ENCODE data around the gene HSD17B2. TPM values are rescaled to one million over a fixed set of nuclear protein-coding genes. Genes with fewer than 3 reads are reported as not detected.
"Not testable (repeated sequence)": the region's sequence is repeated elsewhere in the genome, so short reads cannot be mapped to it uniquely, and the experiment has no call there.

HSD17B2 gene
- total RNA-seq, 2 experiments from 2014 or later: not detected

DNA sequence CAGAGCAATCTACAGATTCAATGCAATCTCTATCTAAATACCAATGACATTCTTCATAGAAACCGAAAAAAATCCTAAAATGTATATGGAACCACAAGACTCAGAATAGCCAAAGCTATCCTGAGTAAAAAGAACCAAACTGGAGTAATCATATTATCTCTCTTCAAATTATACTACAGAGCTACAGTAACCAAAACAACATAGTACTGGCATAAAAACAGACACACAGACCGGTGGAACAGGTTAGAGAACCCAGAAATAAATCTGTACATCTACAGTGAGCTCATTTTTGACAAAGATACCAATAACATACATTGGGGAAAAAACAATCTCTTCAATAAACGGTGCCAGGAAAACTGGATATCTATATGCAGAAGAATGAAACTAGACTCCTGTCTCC, 89.6 kb downstream of the HSD17B2 start:
- intact Hi-C loops (cut with micrococcal nuclease): no loop called here
- Mint-ChIP-seq H3K4me3 (no peak overlapping the region), H3K27me3 (ENCODE audit: low read depth) (peaks cover 4% of the 10 kb centered on the region), H3K36me3 (ENCODE audit: low read depth) (peaks cover 1% of the 10 kb centered on the region), H3K9me3 (no peaks in the 10 kb centered on the region), H3K4me1 (ENCODE audit: low read depth) (no peaks in the 10 kb centered on the region), H3K27ac (no peak overlapping the region)
- CTCF ChIA-PET: no interaction called here
- DNase-seq: no peak

GRCh38 chr16:82129881-82130280, 94.8 kb downstream of the HSD17B2 start:
- Mint-ChIP-seq H3K27me3 (ENCODE audit: low read depth) (no peaks in the 10 kb centered on the region), H3K4me1 (ENCODE audit: low read depth) (peaks cover 19% of the 10 kb centered on the region), H3K36me3 (ENCODE audit: low read depth) (peaks cover 1% of the 10 kb centered on the region), H3K27ac (no peak overlapping the region), H3K9me3 (no peaks in the 10 kb centered on the region), H3K4me3 (no peak overlapping the region)
- no peak for DNase-seq
- intact Hi-C loops (cut with micrococcal nuclease): no loop called here
- CTCF ChIA-PET: no interaction called here

GRCh38 chr16:82133798-82134197, 98.7 kb downstream of the HSD17B2 start:
- H3K4me1 Mint-ChIP-seq (ENCODE audit: low read depth): peaks cover 21% of the 10 kb centered on the region
- CTCF ChIA-PET: interaction anchor here (1.3 kb wide), 2 partner anchors 36 to 56 kb away, joined by 4 to 5 read pairs; partner anchors contain the start of gene MPHOSPH6
- intact Hi-C loops (cut with micrococcal nuclease): no loop called here
- no peaks in the 10 kb centered on the region for H3K9me3 Mint-ChIP-seq
- peak; percentile 23 for DNase-seq
- H3K4me3 Mint-ChIP-seq: no peak overlapping the region
- no peak overlapping the region for H3K27ac Mint-ChIP-seq
- peaks cover 12% of the 10 kb centered on the region for H3K36me3 Mint-ChIP-seq (ENCODE audit: low read depth)
- no peaks in the 10 kb centered on the region for H3K27me3 Mint-ChIP-seq (ENCODE audit: low read depth)

DNA sequence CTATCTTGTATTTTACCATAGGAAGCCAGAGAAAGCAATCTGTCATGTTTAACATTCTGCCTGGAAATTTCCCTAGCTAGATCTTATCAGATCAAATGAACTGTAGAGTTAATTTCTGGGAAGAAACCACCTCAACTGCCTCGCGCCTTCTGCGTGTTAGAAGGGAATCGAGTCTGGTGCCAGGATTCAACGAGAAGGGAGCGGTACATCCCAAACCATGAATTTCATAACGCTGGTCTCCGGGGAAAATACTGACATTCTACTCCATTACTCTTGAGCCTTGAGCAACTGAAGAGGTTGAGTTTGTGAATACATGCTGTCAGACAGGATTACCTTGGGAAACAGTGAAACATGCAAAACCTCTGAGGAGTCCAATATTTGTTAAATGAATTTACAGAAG, 99.8 kb downstream of the HSD17B2 start:
- Mint-ChIP-seq H3K27ac (no peak overlapping the region), H3K36me3 (ENCODE audit: low read depth) (peaks cover 15% of the 10 kb centered on the region), H3K4me1 (ENCODE audit: low read depth) (peaks cover 21% of the 10 kb centered on the region), H3K27me3 (ENCODE audit: low read depth) (no peaks in the 10 kb centered on the region), H3K9me3 (no peaks in the 10 kb centered on the region), H3K4me3 (no peak overlapping the region)
- DNase-seq: no peak
- CTCF ChIA-PET: no interaction called here
- intact Hi-C loops (cut with micrococcal nuclease): no loop called here

DNA sequence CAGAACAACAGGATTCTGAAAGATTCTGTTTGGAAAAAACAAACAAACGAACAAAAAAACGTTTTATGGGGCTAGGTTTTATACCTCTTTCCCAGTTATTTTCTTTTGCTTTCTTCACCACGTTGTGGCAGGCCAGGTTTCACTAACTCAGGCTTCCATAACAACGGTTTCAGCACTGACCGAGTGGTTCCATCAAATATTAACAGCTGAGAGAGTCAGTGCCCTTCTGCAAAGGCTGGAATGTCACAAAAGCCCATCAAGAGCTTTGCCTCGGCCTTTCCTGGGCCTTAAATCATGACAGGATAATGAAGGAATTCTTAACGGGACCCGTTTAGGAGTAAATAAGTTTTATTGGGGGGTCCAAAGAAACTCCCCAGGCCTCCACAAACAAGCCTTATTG, 100.8 kb downstream of the HSD17B2 start:
- H3K4me3 Mint-ChIP-seq: no peak overlapping the region
- no peaks in the 10 kb centered on the region for H3K9me3 Mint-ChIP-seq
- H3K27me3 Mint-ChIP-seq (ENCODE audit: low read depth): no peaks in the 10 kb centered on the region
- DNase-seq: no peak
- peaks cover 17% of the 10 kb centered on the region for H3K36me3 Mint-ChIP-seq (ENCODE audit: low read depth)
- peaks cover 21% of the 10 kb centered on the region for H3K4me1 Mint-ChIP-seq (ENCODE audit: low read depth)
- CTCF ChIA-PET: no interaction called here
- H3K27ac Mint-ChIP-seq: no peak overlapping the region
- intact Hi-C loops (cut with micrococcal nuclease): no loop called here

DNA sequence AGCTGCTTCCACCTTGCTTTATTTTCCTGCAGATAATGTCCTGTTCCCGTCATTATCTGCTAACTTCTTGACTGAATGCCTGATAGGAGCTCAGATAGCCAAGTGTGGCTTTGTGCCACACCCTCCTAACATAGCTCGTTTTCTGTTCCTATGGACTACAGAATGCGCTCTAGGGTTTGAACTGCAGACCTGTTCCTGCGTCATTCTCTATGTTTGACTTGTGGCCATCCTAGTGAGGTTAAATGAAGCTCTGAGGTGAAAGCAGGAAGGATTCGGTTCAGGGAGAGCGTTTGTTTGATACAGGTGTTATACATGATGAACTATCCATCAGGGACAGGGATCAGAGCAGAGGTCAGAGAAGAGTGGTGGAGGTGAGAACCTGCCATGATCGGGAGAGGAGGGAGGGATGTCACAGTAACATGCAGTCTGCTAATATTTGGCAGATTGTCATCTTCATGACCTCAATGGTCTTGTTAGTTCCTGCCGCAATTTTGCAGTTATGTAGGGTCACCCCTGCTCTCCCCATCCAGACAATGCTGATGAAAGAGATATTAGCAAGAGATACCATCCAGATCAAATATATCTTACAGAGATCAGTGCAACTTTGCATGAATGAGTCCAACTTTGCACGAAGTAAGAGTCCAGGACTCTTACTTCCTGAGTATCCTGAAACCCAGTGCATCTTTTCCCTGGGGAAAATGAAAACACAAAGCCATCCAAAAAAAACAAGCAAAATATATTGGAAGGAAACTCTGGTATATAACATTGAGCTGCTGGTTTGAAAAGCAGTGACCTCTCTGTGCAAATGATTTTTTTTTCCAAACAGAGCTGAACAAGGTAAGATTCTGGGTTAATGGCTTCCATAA, 102.1 kb downstream of the HSD17B2 start:
- Mint-ChIP-seq H3K27ac (no peak overlapping the region), H3K4me1 (ENCODE audit: low read depth) (peaks cover 21% of the 10 kb centered on the region), H3K27me3 (ENCODE audit: low read depth) (no peaks in the 10 kb centered on the region), H3K36me3 (ENCODE audit: low read depth) (peaks cover 21% of the 10 kb centered on the region), H3K9me3 (no peaks in the 10 kb centered on the region), H3K4me3 (no peak overlapping the region)
- CTCF ChIA-PET: no interaction called here
- intact Hi-C loops (cut with micrococcal nuclease): no loop called here
- DNase-seq: no peak

DNA sequence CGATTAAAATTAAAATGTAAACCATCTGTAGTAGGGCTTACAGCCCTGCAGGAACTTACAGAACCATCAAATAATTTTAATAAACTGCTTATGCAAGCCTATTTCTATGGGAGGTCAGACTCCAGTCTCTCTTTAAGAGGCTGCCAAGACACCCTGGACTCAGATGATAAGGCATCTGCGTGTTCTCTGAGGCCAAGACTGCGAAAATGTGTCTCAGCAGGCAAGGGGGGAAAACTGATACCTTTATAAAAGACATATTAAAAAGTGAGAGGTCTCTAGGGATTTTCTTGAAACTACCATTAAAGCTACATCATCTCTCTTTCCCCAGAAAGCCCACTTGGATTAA, 102.7 kb downstream of the HSD17B2 start:
- intact Hi-C loops (cut with micrococcal nuclease): no loop called here
- H3K36me3 Mint-ChIP-seq (ENCODE audit: low read depth): peaks cover 21% of the 10 kb centered on the region
- no peaks in the 10 kb centered on the region for H3K9me3 Mint-ChIP-seq
- CTCF ChIA-PET: no interaction called here
- H3K4me3 Mint-ChIP-seq: no peak overlapping the region
- no peak for DNase-seq
- peaks cover 21% of the 10 kb centered on the region for H3K4me1 Mint-ChIP-seq (ENCODE audit: low read depth)
- H3K27ac Mint-ChIP-seq: no peak overlapping the region
- no peaks in the 10 kb centered on the region for H3K27me3 Mint-ChIP-seq (ENCODE audit: low read depth)

- Mint-ChIP-seq H3K27ac (no peak overlapping the region), H3K4me1 (ENCODE audit: low read depth) (peaks cover 13% of the 10 kb centered on the region), H3K27me3 (ENCODE audit: low read depth) (no peaks in the 10 kb centered on the region), H3K4me3 (peak overlapping the region; percentile 36), H3K36me3 (ENCODE audit: low read depth) (peaks cover 21% of the 10 kb centered on the region), H3K9me3 (no peaks in the 10 kb centered on the region)
- CTCF ChIA-PET: no interaction called here
- DNase-seq: no peak
- intact Hi-C loops (cut with micrococcal nuclease): no loop called here
Observed at GRCh38 chr16:82138478-82139285, 103.6 kb downstream of the HSD17B2 start.

- Mint-ChIP-seq H3K4me3 (peak overlapping the region; percentile 36), H3K36me3 (ENCODE audit: low read depth) (peaks cover 21% of the 10 kb centered on the region)
- H3K9me3 Mint-ChIP-seq; intact Hi-C loops (cut with micrococcal nuclease); H3K27ac Mint-ChIP-seq; H3K27me3 Mint-ChIP-seq (ENCODE audit: low read depth); H3K4me1 Mint-ChIP-seq (ENCODE audit: low read depth); CTCF ChIA-PET; DNase-seq: not testable (repeated sequence)
Observed at GRCh38 chr16:82139286-82139571, 104.2 kb downstream of the HSD17B2 start.

DNA sequence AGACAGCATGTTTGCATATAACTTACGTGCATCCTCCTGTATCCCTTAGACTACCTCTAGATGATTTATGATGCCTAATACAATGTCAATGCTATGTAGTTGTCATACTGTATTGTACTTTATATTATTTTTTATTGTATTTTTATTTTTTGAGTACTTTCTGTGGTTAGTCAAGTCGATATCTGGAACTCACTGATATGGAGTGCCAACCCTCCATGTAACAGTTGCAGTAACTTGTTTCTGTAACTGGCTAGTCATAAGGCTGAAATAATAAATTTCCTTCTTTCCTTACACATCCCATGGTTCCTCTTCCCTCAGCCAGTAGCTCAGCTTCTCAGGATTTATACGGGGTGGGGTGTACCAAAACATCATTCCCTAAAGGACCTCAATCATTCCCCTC, 111.5 kb downstream of the HSD17B2 start:
- Mint-ChIP-seq H3K9me3 (no peaks in the 10 kb centered on the region), H3K27me3 (ENCODE audit: low read depth) (no peaks in the 10 kb centered on the region), H3K36me3 (ENCODE audit: low read depth) (peaks cover 32% of the 10 kb centered on the region), H3K4me1 (ENCODE audit: low read depth) (no peaks in the 10 kb centered on the region), H3K4me3 (no peak overlapping the region), H3K27ac (no peak overlapping the region)
- no peak for DNase-seq
- CTCF ChIA-PET: no interaction called here
- intact Hi-C loops (cut with micrococcal nuclease): no loop called here

DNA sequence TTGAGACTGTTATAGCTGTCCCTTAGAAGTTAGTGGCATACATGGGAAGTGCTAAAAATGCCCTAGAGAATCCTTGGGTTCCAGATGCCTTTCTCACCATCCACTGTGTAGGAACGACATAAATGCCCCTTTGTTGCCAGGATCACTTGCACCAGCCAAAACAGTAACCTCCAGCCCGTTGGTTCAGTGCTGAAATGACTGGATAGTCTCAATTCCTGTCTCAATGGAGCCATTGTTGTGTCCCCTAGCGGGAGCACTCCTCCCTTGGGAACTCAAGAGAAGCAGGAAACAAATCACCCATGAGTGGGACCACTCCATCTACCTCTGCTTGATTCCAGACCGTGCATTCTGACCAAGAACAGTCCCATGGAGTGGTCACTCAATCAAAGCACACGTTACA, 111.9 kb downstream of the HSD17B2 start:
- no peak overlapping the region for H3K27ac Mint-ChIP-seq
- DNase-seq: no peak
- CTCF ChIA-PET: no interaction called here
- no peaks in the 10 kb centered on the region for H3K9me3 Mint-ChIP-seq
- intact Hi-C loops (cut with micrococcal nuclease): no loop called here
- H3K27me3 Mint-ChIP-seq (ENCODE audit: low read depth): no peaks in the 10 kb centered on the region
- peaks cover 30% of the 10 kb centered on the region for H3K36me3 Mint-ChIP-seq (ENCODE audit: low read depth)
- no peaks in the 10 kb centered on the region for H3K4me1 Mint-ChIP-seq (ENCODE audit: low read depth)
- H3K4me3 Mint-ChIP-seq: no peak overlapping the region

DNA sequence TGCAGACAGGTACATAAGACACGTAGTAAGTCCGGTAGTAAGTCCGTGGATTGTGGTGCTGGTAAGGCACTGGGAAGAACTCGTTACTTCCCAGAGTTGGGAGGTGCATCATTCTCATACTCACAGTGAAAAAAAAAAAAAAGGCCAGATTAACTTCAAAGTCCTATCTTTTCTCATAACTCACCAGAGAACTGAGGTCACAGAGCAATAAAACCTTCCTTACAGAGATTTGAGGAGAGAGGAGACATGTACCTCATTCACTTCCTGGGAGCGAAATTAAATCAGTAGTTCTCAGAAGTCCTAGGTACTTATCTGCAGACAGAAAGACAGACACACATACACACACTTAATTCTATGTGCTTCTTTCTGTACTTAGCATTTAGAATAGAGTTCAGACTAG, 112.5 kb downstream of the HSD17B2 start:
- no peak for DNase-seq
- no peaks in the 10 kb centered on the region for H3K4me1 Mint-ChIP-seq (ENCODE audit: low read depth)
- H3K27me3 Mint-ChIP-seq (ENCODE audit: low read depth): no peaks in the 10 kb centered on the region
- no peak overlapping the region for H3K4me3 Mint-ChIP-seq
- H3K36me3 Mint-ChIP-seq (ENCODE audit: low read depth): peaks cover 30% of the 10 kb centered on the region
- intact Hi-C loops (cut with micrococcal nuclease): no loop called here
- no peak overlapping the region for H3K27ac Mint-ChIP-seq
- H3K9me3 Mint-ChIP-seq: no peaks in the 10 kb centered on the region
- CTCF ChIA-PET: no interaction called here
